H1 (cell line): ENCODE data around the gene RDH12. TPM values are rescaled to one million over a fixed set of nuclear protein-coding genes. Genes with fewer than 3 reads are reported as not detected.

Source experiments
- CTCF ChIA-PET: fragments of 300-600 bp; sonication (Branson Sonifier 250); formaldehyde crosslinking; loops from one replicate; lab custom pipeline; 2021; ENCODE audit not compliant: partially characterized antibody; lab: Charles Lee
- POLR2A ChIA-PET: fragments of 300-600 bp; sonication (Branson Sonifier 250); formaldehyde crosslinking; loops from one replicate; lab custom pipeline; 2021; ENCODE audit warnings: inconsistent platforms; ENCODE audit not compliant: partially characterized antibody; lab: Charles Lee
- DNase-seq, 2 experiments: peaks; one replicate each; pipeline versions ENCODE4 v3.0.0 to v3.0.0-alpha.2; 2010 to 2022; ENCODE audit warnings: low spot score in 2 of 2, low read depth in 1 of 2, mixed read lengths in 1 of 2
- FAIRE-seq: peaks from 2 replicates; lab custom pipeline; 2011; peaks lifted over from hg19 to GRCh38; lab: Jason Lieb, UNC
- H2AFZ ChIP-seq: 2 replicates; pipeline ENCODE4 v1.8.1; 2012; ENCODE audit warnings: low read length, inconsistent platforms
- H2AK5ac ChIP-seq: 2 replicates; pipeline ENCODE4 v1.6.1; 2013; ENCODE audit warnings: low read depth, low read length
- H2BK120ac ChIP-seq: replicated peaks from 2 replicates; pipeline ENCODE3; 2013; ENCODE audit warnings: low read depth, low read length, inconsistent platforms
- H2BK12ac ChIP-seq: 2 replicates; pipeline ENCODE4 v1.6.1; 2013; ENCODE audit warnings: low read depth, low read length
- H2BK15ac ChIP-seq: 2 replicates; pipeline ENCODE4 v1.6.1; 2013; ENCODE audit warnings: low read length
- H2BK20ac ChIP-seq: 2 replicates; pipeline ENCODE4 v1.6.1; 2013; ENCODE audit warnings: low read length
- H2BK5ac ChIP-seq: 2 replicates; pipeline ENCODE4 v1.6.1; 2013; ENCODE audit warnings: low read depth, low read length
- H3K14ac ChIP-seq: 2 replicates; pipeline ENCODE4 v1.6.1; 2013; ENCODE audit warnings: inconsistent platforms; ENCODE audit not compliant: insufficient read length
- H3K18ac ChIP-seq: 2 replicates; pipeline ENCODE4 v1.6.1; 2013; ENCODE audit warnings: low read length; ENCODE audit errors: extremely low read depth
- H3K23ac ChIP-seq: 2 replicates; pipeline ENCODE4 v1.6.1; 2013; ENCODE audit warnings: inconsistent platforms; ENCODE audit not compliant: insufficient read length
- H3K23me2 ChIP-seq: 2 replicates; pipeline ENCODE4 v1.6.1; 2013; ENCODE audit warnings: low read depth, low read length
- H3K27ac ChIP-seq: 2 replicates; pipeline ENCODE4 v1.6.1; 2011; ENCODE audit warnings: low read depth, low read length, inconsistent platforms
- H3K27me3 ChIP-seq, 4 experiments: replicated peaks in 1 of 4; 1 replicate in 1 of 4; 2 replicates in 3 of 4; pipeline versions ENCODE4 v1.6.1 to v1.8.1; 2011 to 2013; ENCODE audit warnings: low read length in 3 of 4, mild to moderate bottlenecking in 3 of 4, inconsistent platforms in 2 of 4, mixed read lengths in 2 of 4, moderate library complexity in 1 of 4; ENCODE audit not compliant: control insufficient read depth in 3 of 4, insufficient read depth in 3 of 4; ENCODE audit errors: extremely low read depth in 1 of 4
- H3K36me3 ChIP-seq, 4 experiments: 2 replicates each; pipeline versions ENCODE4 v1.6.1 to v1.8.1; 2011 to 2013; ENCODE audit warnings: mild to moderate bottlenecking in 4 of 4, low read length in 3 of 4, moderate library complexity in 2 of 4, control low read depth in 1 of 4, inconsistent platforms in 1 of 4; ENCODE audit not compliant: insufficient read depth in 4 of 4, control insufficient read depth in 2 of 4
- H3K4ac ChIP-seq: replicated peaks from 2 replicates; pipeline ENCODE3; 2013; ENCODE audit warnings: low read length, low read depth, mixed read lengths, inconsistent platforms; ENCODE audit not compliant: insufficient read length
- H3K4me1 ChIP-seq, 4 experiments: replicated peaks in 1 of 4; 1 replicate in 1 of 4; 2 replicates in 3 of 4; pipeline versions ENCODE4 v1.6.1 to v1.8.1; 2011 to 2013; ENCODE audit warnings: low read length in 3 of 4, inconsistent platforms in 2 of 4, mixed read lengths in 1 of 4; ENCODE audit not compliant: insufficient read depth in 4 of 4, control insufficient read depth in 3 of 4
- H3K4me2 ChIP-seq, 2 experiments: 2 replicates each; pipeline versions ENCODE4 v1.6.1 to v1.8.1; 2011 to 2013; ENCODE audit warnings: low read depth in 2 of 2, low read length in 2 of 2, control low read depth in 1 of 2, inconsistent platforms in 1 of 2, mild to moderate bottlenecking in 1 of 2; ENCODE audit not compliant: insufficient read depth in 1 of 2
- H3K4me3 ChIP-seq, 4 experiments: fragments of 200-600, 300-600 bp in 1 of 4; sonication (generic), shearing (Covaris generic), sonication (Bioruptor Twin) in 1 of 4; 2 replicates each; pipeline versions ENCODE4 v1.5.1 to v1.8.1; 2011 to 2016; ENCODE audit warnings: low read length in 4 of 4, low read depth in 3 of 4, control low read depth in 2 of 4, inconsistent platforms in 2 of 4, mild to moderate bottlenecking in 2 of 4, mixed read lengths in 1 of 4, moderate library complexity in 1 of 4; ENCODE audit not compliant: insufficient read depth in 2 of 4; ENCODE audit errors: extremely low read depth in 1 of 4
- H3K56ac ChIP-seq: replicated peaks from 2 replicates; pipeline ENCODE3; 2013; ENCODE audit warnings: low read depth, mild to moderate bottlenecking, mixed read lengths, low read length, inconsistent platforms; ENCODE audit not compliant: insufficient read length
- H3K79me1 ChIP-seq: 2 replicates; pipeline ENCODE4 v1.6.1; 2013; ENCODE audit warnings: low read depth, low read length, control low read depth
- H3K79me2 ChIP-seq, 2 experiments: 2 replicates each; pipeline versions ENCODE4 v1.6.1 to v1.8.1; 2012 to 2013; ENCODE audit warnings: low read length in 2 of 2, mild to moderate bottlenecking in 2 of 2, inconsistent platforms in 1 of 2; ENCODE audit not compliant: insufficient read depth in 2 of 2, control insufficient read depth in 1 of 2
- H3K9ac ChIP-seq, 4 experiments: replicated peaks in 1 of 4; 1 replicate in 1 of 4; 2 replicates in 3 of 4; pipeline versions ENCODE4 v1.6.1 to v1.8.1; 2011 to 2013; ENCODE audit warnings: low read depth in 3 of 4, low read length in 3 of 4, control low read depth in 2 of 4, mild to moderate bottlenecking in 2 of 4, moderate library complexity in 2 of 4, inconsistent platforms in 1 of 4; ENCODE audit errors: extremely low read depth in 1 of 4
- H3K9me3 ChIP-seq, 2 experiments: 2 replicates each; pipeline versions ENCODE4 v1.6.1 to v1.8.1; 2012 to 2013; ENCODE audit warnings: mild to moderate bottlenecking in 2 of 2, moderate library complexity in 2 of 2, control low read depth in 1 of 2, inconsistent platforms in 1 of 2, low read depth in 1 of 2, low read length in 1 of 2, mixed read lengths in 1 of 2; ENCODE audit not compliant: insufficient read depth in 2 of 2
- H4K20me1 ChIP-seq, 2 experiments: replicated peaks in 1 of 2; 2 replicates each; pipeline versions ENCODE3 to v1.8.1; 2011 to 2013; ENCODE audit warnings: inconsistent platforms in 2 of 2, low read length in 2 of 2, mild to moderate bottlenecking in 1 of 2; ENCODE audit not compliant: insufficient read depth in 2 of 2, control insufficient read depth in 1 of 2
- H4K5ac ChIP-seq: 2 replicates; pipeline ENCODE4 v1.6.1; 2013; ENCODE audit warnings: low read length, low read depth, mixed read lengths, inconsistent platforms; ENCODE audit not compliant: insufficient read length
- H4K8ac ChIP-seq: 2 replicates; pipeline ENCODE4 v1.8.0; 2013; ENCODE audit warnings: mild to moderate bottlenecking, moderate library complexity, low read length, inconsistent platforms; ENCODE audit not compliant: insufficient read depth; ENCODE audit errors: extremely low read depth
- H4K91ac ChIP-seq: replicated peaks from 2 replicates; pipeline ENCODE3; 2013; ENCODE audit warnings: low read length, mixed read lengths, inconsistent platforms; ENCODE audit not compliant: insufficient read length
- ATF2 ChIP-seq: IDR thresholded peaks from 2 replicates; pipeline ENCODE4 v1.6.1; 2012; ENCODE audit warnings: low read length, inconsistent platforms
- CBX8 ChIP-seq: fragments of 300-800, 300-1000 bp; sonication (generic); IDR thresholded peaks from 2 replicates; pipeline ENCODE4 v1.7.1; 2016; ENCODE audit warnings: low read depth, low read length, borderline replicate concordance
- CEBPB ChIP-seq: IDR thresholded peaks from 2 replicates; pipeline ENCODE4 v1.6.1; 2012; ENCODE audit warnings: low read depth, low read length
- E2F6 ChIP-seq: IDR thresholded peaks from 2 replicates; pipeline ENCODE4 v1.6.1; 2012; ENCODE audit warnings: inconsistent platforms
- FOSL1 ChIP-seq: IDR thresholded peaks from 2 replicates; pipeline ENCODE4 v1.6.1; 2011; ENCODE audit warnings: mild to moderate bottlenecking, low read depth, low read length, moderate library complexity; ENCODE audit not compliant: insufficient read depth
- JUN ChIP-seq: IDR thresholded peaks from 2 replicates; pipeline ENCODE4 v1.6.1; 2011; ENCODE audit warnings: low read depth, mild to moderate bottlenecking, improper control_type of control experiment, low read length
- NRF1 ChIP-seq: IDR thresholded peaks from 2 replicates; pipeline ENCODE4 v1.6.1; 2011; ENCODE audit warnings: mild to moderate bottlenecking, low read depth, low read length, improper control_type of control experiment
- PHF8 ChIP-seq: fragments of 200-600 bp; sonication (generic); conservative IDR thresholded peaks from 2 replicates; pipeline ENCODE4 v1.7.1; 2012; ENCODE audit warnings: low read depth, mild to moderate bottlenecking, inconsistent platforms, low read length, moderate library complexity
- POLR2A ChIP-seq, 2 experiments: IDR thresholded peaks; 1 replicate in 1 of 2; 2 replicates in 1 of 2; pipeline ENCODE4 v1.6.1; 2011; ENCODE audit warnings: low read depth in 2 of 2, low read length in 2 of 2, mild to moderate bottlenecking in 2 of 2; ENCODE audit errors: control extremely low read depth in 1 of 2
- SIX5 ChIP-seq: IDR thresholded peaks from 2 replicates; pipeline ENCODE4 v1.6.1; 2011; ENCODE audit warnings: mild to moderate bottlenecking, low read depth, low read length
- SP1 ChIP-seq: IDR thresholded peaks from 2 replicates; pipeline ENCODE4 v1.6.1; 2011; ENCODE audit warnings: low read depth, low read length
- SRF ChIP-seq: IDR thresholded peaks from 2 replicates; pipeline ENCODE4 v1.6.1; 2011; ENCODE audit warnings: mild to moderate bottlenecking, low read depth, low read length, moderate library complexity
- TAF1 ChIP-seq: IDR thresholded peaks from 2 replicates; pipeline ENCODE4 v1.6.1; 2011; ENCODE audit warnings: mild to moderate bottlenecking, low read depth, low read length
- WGBS, 2 experiments: shearing (Covaris generic) in 1 of 2; methylation state at CpG; one replicate each; pipeline versions ENCODE4 v1.1.6 to v1.1.7; 2013 to 2015; ENCODE audit warnings: low lambda C conversion rate in 2 of 2, mixed read lengths in 2 of 2, inconsistent platforms in 1 of 2, low coverage in 1 of 2, missing lambda C conversion rate in 1 of 2; ENCODE audit not compliant: insufficient replicate concordance in 2 of 2, insufficient coverage in 1 of 2, insufficient read length in 1 of 2; ENCODE audit errors: extremely low coverage in 1 of 2, missing lambda C conversion rate in 1 of 2; 5-methylcytosine and 5-hydroxymethylcytosine counted together
- polyA plus RNA-seq, 7 experiments: library from polyadenylated mRNA; depleted of rRNA in 3 of 7; stranded (reverse) in 5 of 7; unstranded in 2 of 7; fragments of >200 nt in 5 of 7; fragments of 200-250 nt in 2 of 7; gene quantifications; 1 replicate in 5 of 7; 2 replicates in 1 of 7; 4 replicates in 1 of 7; pipeline versions ENCODE4 v1.2.1 to v1.2.3, GENCODE V29; 2011 to 2013; ENCODE audit warnings: missing spikeins in 2 of 7, mixed read lengths in 2 of 7
- total RNA-seq: library from RNA; stranded (reverse); fragmentation: NEBNext Ultra II Directional; extraction: Animal tissue kit (Norgen Biotek cat#: 25700); gene quantifications from 2 replicates; pipeline ENCODE4 v1.2.1, GENCODE V29; 2021

The RDH12 gene
- total and polyA plus RNA-seq, 2 of the 8 experiments (the other 6 are each of a cell fraction or from before 2014, with no cell fraction given), result 1.2 to 1.5 TPM

GRCh38 chr14:67727361-67727760 is 25.7 kb downstream of the RDH12 start:
- Histone ChIP-seq H3K23ac (no peak overlapping the region), H4K8ac (no peak overlapping the region), H3K9ac (no peak overlapping the region), H2BK5ac (no peak overlapping the region), H4K20me1 (no peaks in the 10 kb centered on the region), H3K27me3 (no peaks in the 10 kb centered on the region; a peak in 1 of 7 replicates), H3K27ac (no peak overlapping the region), H3K79me1 (no peaks in the 10 kb centered on the region), H3K4ac (no peak overlapping the region), H3K4me1 (peaks cover 1 to 11% (median 6%) of the 10 kb centered on the region in 4 experiments; a peak in 5 of 7 replicates), H2BK12ac (no peak overlapping the region), H3K23me2 (no peaks in the 10 kb centered on the region), H3K9me3 (no peaks in the 10 kb centered on the region), H3K18ac (no peak overlapping the region), H3K56ac (no peak overlapping the region), H3K4me3 (no peak overlapping the region), H4K5ac (no peak overlapping the region), H2BK15ac (no peak overlapping the region), H3K14ac (no peak overlapping the region), H2BK20ac (no peak overlapping the region), H2AFZ (no peak overlapping the region), H3K79me2 (no peaks in the 10 kb centered on the region), H3K36me3 (no peaks in the 10 kb centered on the region), H3K4me2 (no peak overlapping the region), H2AK5ac (no peak overlapping the region), H4K91ac (no peak overlapping the region), H2BK120ac (no peak overlapping the region)
- DNase-seq (no peak), FAIRE-seq (no peak)
- CTCF ChIA-PET, result interaction anchor here (0.5 to 2.3 kb wide), 5 partner anchors 10 to 411 kb away, joined by 3 to 5 read pairs (median 3); no protein-coding TSS in a partner anchor
- POLR2A ChIA-PET, result interaction anchor here (1.3 to 2.6 kb wide), 2 partner anchors 12 to 32 kb away, joined by 4 to 11 read pairs; partner anchors contain the start of gene RDH11
- WGBS, 2 experiments, result 97% methylated on average over 7 of the region's 7 CpGs; no CpG with 5 or more reads in 1 of the 2 experiments
- TF ChIP-seq JUN (no peak), CBX8 (no peak), FOSL1 (no peak), TAF1 (no peak), CEBPB (no peak), ATF2 (no peak), SIX5 (no peak), SRF (no peak), E2F6 (no peak), NRF1 (no peak), POLR2A (IDR thresholded peaks at IDR 0.05; ENCODE audit: control extremely low read depth in 1 of 2, low read depth in 2 of 2, low read length in 2 of 2) (no peak), SP1 (no peak), PHF8 (no peak)
